ELR (cell line): ENCODE results near the gene SORCS2.

Experiments
- DNase-seq: peaks from one replicate; pipeline ENCODE4 v3.0.0-alpha.2; 2015; ENCODE audit warnings: low read depth

Gene SORCS2

DNA sequence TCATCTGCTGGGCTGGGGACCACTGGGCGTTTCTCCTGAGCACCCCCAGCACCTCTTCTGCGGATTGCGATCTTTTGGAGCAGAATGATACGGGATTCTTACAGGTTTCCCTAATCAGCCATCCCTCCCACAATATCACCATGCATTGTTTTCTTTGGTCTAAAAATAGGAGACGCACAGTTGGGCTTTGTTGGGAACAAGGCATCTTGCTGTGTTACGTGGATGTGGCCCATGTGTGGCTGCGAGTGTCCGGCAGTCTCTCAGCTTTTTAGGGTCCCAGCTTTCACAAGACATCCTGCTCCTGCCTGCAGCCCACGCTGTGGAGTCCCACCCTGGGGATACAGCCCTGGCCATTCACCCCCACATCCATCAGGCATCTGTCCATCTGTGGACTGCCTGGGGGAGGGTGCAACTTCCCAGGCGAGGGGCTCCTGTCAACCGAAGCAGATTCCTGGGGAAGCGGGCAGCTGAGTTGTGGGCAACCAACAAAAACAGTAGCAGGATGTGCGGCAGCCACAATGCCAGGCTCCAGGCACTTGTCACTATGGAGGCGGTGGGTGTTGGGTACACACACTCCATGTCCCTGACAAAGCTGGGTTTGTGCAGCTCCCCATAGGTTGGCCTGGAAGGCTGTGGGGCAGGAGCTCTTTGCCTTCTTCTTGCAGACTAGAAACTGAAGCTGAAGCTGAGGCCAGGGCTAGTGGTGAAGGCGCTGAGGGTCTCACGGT, 427.9 kb downstream of the SORCS2 start:
- no peak for DNase-seq

DNA sequence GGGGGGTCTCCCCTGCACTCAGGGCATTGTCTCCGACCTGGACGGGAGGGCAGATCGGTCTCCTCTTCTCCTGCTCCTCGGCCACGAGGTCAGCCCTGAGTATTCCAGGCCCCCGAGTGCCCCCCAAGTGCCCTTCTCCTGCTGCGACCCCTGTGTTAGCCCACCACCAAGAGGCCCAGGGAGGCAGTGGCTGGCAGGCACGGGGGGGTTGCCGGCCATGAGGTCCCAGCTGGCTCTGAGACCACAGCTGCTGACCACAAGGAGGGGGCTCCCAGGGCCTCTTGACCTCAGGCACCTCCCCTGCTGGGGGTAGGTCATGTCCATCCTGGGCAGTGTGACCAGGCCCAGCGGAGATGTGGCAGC, 428.5 kb downstream of the SORCS2 start:
- DNase-seq = no peak

DNA sequence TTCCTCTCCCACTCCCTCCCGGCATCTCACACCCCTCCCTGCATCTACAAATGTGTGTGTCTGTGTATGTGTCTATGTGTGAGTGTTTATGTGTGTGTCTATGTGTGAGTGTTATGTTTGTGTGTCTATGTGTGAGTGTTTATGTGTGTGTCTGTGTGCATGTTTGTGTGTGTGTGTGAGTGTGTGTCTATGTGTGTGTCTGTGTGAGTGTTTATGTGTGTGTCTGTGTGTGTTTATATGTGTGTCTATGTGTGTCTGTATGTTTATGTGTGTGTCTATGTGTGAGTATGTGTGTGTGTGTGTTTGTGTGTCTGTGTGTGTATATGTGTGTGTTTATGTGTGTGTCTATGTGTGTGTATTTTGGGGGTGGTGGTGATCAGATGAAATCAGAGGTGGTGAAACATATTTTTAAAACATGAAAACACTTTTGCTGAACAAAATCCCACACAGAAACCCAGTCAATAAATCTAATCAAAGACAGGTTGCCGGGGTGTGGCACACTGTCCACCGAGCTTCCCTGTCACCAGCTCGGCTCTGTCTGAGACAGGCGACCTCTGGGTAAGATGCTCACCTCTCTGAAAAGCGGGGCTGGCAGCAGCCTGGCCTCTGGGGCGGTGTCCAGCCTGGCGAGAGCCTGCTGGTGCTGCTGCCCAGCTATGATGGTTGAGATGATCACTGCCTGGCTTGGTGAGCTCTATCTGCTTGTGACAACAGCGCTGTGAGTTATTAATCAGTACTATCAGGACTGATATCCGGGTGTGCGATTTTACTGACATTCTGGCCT, 429.1 kb downstream of the SORCS2 start:
- no peak for DNase-seq

- DNase-seq = no peak
These were observed 430.0 kb downstream of the SORCS2 start for GRCh38 chr4:7622371-7622770.

GRCh38 chr4:7623468-7623867, 431.1 kb downstream of the SORCS2 start:
- no peak for DNase-seq

DNA sequence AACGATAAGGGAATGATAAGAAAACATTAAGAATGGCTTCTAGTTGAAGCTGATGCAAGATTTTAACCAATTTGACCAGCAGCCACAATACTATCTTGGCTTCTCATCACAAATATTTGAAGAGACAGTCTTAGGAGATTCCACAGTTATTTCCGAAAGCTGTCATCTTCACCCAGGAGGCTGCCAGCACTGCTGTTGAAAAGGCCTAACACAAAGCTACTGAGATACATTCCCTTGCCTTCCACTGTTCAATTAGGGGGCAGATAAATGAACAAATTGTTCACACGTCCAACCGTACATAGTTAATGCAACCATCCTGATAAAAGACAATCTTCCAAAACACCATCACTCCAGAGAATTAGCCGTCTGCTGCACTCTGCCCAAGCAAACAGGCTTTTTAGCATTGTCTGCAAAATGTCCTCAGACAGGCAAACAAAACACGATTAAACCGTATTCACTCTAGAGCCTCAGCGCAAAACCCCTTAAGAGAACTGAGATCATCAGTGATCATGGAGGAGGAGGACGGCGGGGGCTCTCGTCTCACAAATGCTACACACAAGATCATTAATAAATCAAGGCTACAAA, 432.1 kb downstream of the SORCS2 start:
- DNase-seq = no peak

GRCh38 chr4:7625071-7625470, 432.7 kb downstream of the SORCS2 start:
- no peak for DNase-seq

DNA sequence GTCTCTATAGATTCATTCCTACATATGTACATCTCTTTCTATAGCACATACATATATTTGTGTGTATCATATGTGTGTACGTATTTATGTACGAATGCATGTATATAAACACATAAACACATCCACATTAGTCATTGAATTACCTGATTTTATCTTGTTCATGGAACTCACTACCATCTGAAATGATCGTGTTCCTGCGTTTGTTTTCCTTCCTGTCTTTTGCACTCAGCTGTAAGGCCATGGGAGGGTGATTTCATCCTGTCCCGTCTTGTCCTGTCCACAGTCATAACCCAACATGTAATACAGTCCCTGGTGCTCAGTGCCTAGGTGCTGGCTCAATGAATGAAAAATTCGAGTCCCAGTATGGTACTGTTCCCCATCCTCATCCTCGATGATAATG, 434.2 kb downstream of the SORCS2 start:
- no peak for DNase-seq

DNA sequence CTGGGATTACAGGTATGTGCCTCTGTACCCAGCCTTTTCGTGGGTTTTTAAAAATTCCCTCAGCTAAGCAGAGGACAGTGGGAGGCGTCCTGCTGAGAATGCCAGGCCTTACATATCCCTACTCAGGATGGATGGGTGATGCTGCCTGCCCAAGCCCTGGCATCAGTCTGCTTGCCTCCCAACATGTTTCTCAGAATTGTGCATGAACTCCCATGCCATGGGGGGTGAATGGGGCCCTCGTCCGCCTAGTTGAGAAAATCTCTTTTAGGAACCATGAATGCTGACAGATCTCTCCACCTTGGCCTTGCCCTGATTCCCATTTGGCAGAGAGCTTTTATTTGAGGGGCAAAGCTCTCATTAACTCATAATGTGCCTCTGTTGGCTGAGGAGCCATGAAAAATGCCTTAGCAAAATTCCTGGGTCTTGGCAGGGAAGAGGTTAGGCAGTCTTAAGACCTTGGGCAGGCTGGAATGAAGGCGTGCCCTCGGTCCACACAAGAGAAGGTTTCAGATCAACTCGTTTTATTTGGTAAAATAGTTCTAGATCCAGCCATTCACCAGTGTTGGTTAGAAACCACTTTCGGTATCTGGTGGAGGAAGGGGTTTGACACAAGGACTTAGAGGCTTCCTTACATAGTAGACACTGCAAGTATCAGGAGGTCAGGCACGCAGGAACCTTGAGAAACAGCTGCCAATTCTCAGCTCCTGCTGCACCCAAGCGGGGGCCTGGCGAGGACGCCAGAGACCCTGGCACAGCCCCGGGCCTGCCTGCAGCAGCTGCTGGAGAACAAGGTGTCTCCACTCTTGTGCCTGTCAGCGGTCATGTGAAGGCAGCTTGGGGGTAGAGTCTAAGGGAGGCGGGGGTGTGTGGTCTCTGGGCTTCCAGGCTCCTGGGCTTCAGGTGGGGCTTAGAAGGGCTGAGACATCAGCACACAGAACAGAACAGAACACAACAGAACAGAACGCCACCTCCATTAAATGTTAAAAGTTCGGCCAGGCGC, 435.2 kb downstream of the SORCS2 start:
- no peak for DNase-seq

- DNase-seq = no peak
These were observed 436.1 kb downstream of the SORCS2 start for GRCh38 chr4:7628432-7628831.

DNA sequence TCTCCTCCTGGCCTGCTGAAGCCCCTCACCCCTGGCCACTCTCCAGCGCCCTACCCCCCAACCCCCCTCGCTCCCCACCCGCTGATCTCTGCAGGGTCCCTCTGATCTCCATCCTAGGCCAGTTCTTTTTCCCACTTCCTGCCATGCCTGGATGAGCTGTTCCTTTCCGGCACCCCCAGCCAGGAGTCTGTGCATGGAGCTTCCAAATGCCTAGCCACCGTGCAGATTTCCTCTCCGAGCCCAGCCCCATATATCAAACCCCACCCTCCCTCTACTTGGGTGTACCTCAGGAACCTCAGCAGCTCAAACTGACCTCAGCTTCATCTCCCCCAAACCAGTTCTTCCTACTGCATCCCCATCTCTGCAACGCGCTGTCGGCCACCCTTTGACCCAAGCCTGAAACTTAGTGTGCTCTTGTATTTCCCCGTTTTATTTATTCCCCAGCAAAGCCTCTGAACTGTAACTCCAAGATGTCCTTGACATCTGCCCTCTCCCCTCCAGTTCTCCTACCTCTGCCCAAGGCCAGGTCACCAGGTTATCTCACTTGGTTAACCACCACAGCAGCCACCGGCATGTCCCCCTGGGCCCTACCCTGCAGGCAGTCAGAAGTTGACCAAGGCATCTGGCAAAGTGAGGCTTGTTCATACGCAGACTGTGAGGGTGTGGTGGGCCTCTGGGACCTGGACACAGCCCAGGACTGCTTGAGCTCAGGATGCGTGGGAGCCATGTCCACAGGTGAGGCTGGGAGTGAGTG, 437.3 kb downstream of the SORCS2 start:
- DNase-seq = peak; percentile 39

GRCh38 chr4:7630568-7631287, 438.4 kb downstream of the SORCS2 start:
- DNase-seq = peak; percentile 93

DNA sequence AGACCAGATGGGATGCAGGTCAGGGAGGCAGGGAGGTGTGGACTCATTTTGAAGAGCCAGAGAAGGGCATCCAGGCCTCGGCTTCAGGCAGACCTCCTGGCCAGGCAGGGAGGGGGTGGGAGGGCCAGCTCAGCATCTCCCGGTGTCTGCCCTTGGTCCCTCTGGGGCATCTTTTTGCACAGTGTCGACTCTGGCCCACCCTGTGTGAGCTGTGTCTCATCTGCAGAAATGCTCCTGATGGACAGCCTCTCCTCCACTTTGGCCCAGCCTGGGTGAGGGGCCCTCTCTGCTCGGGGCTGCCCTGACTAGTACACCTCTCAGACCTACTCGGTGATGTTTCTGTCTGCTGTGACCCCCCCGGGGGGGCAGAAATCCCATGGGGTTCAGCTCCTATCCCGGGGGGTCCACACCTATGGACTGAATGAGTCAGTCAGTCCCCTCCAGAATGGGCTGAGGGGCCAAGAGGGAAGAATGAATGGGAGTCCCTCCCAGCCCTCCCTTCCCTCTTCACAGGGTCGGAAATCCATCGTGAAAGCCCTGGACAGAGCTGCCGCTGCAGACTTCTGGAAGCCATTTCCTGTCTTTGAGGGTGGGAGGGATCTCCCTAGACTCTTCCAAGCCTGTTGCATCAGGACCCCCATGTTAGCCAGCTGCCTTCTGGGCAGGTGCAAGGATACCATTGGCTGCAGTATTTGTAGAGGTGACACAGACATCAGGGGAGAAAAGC, 439.1 kb downstream of the SORCS2 start:
- no peak for DNase-seq

DNA sequence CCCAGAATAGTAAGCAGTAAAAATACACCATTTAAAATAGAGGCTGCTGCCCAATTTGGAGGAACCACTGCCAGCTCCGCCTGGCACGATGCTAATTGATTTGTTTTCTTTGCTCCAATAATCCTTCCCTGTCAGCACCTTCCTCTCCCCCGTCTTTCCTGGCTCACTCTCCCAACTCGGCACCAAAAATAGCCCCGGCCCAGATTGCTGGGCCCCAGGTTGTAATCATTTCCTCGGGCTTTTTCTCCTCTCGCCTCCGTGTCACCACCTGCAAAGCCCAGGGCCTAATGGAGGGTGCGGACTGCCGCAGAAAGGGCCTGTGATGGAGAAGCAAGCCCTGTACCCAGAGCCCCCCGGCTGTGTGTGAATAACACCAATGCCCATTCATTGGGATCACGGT, 440.0 kb downstream of the SORCS2 start:
- no peak for DNase-seq

DNA sequence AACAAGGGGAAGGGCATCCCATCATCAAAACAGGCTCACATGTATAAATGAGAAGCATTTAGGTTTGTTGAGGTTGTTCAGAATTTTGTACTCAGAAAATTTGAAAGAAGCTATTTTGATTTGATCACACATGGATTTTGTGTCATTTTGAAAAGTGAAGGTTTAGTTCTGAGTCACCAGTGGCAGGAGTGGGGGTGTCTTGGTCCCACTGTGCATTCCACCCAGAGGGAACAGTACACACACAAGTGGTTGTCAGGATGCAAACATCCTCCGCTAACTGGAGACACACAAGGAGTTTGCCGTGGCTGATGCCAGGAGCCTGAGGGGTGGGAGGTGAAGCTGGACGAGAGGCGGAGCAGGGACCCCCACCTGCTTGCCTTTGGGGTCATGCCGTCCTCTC, 440.6 kb downstream of the SORCS2 start:
- no peak for DNase-seq

GRCh38 chr4:7634661-7635251, 442.4 kb downstream of the SORCS2 start:
- no peak for DNase-seq

DNA sequence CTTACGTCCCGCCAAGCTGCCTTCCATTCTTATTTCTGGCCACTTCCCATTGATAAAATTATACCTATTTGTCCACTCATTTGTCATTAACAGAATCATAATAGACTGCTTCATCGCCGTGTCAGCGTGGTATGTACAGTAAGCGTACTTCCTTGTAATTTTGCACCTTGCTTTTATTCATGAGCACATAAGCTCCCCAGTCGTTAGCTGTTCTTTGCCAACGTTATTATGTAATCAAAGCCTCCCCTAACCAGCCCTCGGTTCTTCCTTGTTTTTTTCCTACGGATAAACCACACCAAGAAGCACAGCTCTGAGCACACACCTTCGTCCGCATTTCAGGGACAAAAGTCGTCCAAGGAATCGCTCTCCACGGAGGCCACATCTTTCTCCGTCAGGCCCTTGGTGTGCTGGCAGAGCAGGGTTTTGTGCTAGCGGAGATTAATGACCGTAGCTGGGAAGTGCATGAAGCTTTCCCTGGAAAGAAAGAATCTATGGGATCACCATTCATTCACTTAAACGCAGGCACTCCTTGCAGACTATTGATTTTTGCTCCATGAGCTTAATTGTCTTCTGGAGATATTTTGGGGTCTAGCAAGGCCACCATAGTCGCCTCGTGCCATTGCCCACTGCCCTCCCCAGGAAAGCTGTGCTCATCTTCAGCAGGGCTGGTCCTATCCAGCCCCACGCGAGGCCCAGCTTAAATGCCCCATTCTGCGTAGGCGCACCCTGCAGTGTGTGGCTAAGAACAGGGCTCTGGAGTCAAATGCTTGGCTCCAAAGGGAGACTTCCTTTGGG, 443.3 kb downstream of the SORCS2 start:
- DNase-seq = no peak

GRCh38 chr4:7636240-7636508, 443.8 kb downstream of the SORCS2 start:
- DNase-seq = no peak

DNA sequence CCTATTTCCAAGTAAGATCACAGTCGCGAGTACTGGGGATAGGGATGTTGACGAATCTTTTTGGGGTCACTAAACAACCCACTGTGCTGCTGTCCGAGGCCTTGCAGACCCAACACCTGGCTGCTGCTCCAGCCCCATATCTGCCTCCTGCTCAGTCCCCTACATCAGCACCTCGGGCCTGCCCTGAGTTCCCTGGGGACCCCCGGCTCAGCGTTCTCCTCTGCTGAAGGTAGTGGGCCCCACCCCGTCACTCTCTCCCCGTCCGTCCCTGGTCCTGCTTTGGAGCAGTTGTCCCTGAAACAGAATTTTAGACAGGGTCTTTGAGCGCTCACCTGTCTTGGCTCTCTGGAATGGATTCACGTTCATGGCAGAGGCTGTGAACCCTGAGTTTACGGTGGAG, 444.8 kb downstream of the SORCS2 start:
- DNase-seq = no peak
